Measurements from ENCODE around the gene GPR141. TPM values are rescaled to one million over a fixed set of nuclear protein-coding genes. Genes with fewer than 3 reads are reported as not detected.

GPR141 gene
- total RNA-seq, 4 donors from 2014 or later = 0.80 to 2.0 TPM; not detected in 2

GRCh38 chr7:37786741-37787569 is 103.4 kb downstream of the GPR141 start:
- Histone ChIP-seq H3K27ac (no peak overlapping the region), H3K4me3 (no peak overlapping the region), H3K9me3 (no peaks in the 10 kb centered on the region), H3K27me3 (no peaks in the 10 kb centered on the region), H3K4me1 (no peaks in the 10 kb centered on the region), H3K36me3 (no peaks in the 10 kb centered on the region)
- TF ChIP-seq EP300 (IDR thresholded peaks at IDR 0.05) = no peak
- TF ChIP-seq POLR2AphosphoS5 (IDR thresholded peaks at IDR 0.05) = no peak
- no peak for TF ChIP-seq POLR2A (IDR thresholded peaks at IDR 0.05)
- no peak for TF ChIP-seq CTCF (IDR thresholded peaks at IDR 0.05)
- WGBS = 53% methylated on average over 6 of the region's 6 CpGs
- no peak for DNase-seq (ENCODE audit: low spot score in 2 of 2)

Other genes starting within 250 kb of the GPR141 start
- 10 to 100 TPM in 3 of 4 donors, 1 to 10 TPM in 1; 9.8 to 49.6 (median 22.2) TPM for gene ELMO1, start 234.9 kb upstream of the GPR141 start, total RNA-seq
- 1 to 10 TPM in 2 of 4 donors, not detected in 2; 2.0 to 7.3 TPM for gene NME8, start 164.8 kb downstream of the GPR141 start, total RNA-seq
- gene SFRP4, start 233.1 kb downstream of the GPR141 start, total RNA-seq = under 1 TPM in 3 of 4 donors, not detected in 1; 0.17 to 0.68 (median 0.34) TPM
- 1 to 10 TPM; 2.2 to 4.9 (median 4.2) TPM for gene EPDR1, start 236.9 kb downstream of the GPR141 start, total RNA-seq

All from suprapubic skin (tissue), 4 donors.